Measurements from ENCODE around the gene FAM168A. TPM values are rescaled to one million over a fixed set of nuclear protein-coding genes. Genes with fewer than 3 reads are reported as not detected.
A peak's percentile ranks its signal among the peaks of the same experiment; 100 is the strongest.

Gene FAM168A
- total and polyA plus RNA-seq, 2 of the 8 experiments (the other 6 are each of a cell fraction or from before 2014, with no cell fraction given): 17.1 to 21.6 TPM

- H2BK5ac ChIP-seq (ENCODE audit: low read depth, low read length): no peak overlapping the region
- no peak overlapping the region for H3K23ac ChIP-seq (ENCODE audit: insufficient read length)
- no peaks in the 10 kb centered on the region for H3K79me2 ChIP-seq (ENCODE audit: control insufficient read depth in 1 of 2, insufficient read depth in 2 of 2, low read length in 2 of 2)
- no peak overlapping the region for H2BK120ac ChIP-seq (replicated peaks; ENCODE audit: low read depth, low read length)
- no peak overlapping the region for H2AFZ ChIP-seq (ENCODE audit: low read length)
- CTCF ChIA-PET (ENCODE audit: partially characterized antibody): interaction anchor here (0.7 to 59.1 kb wide), 24 partner anchors 10 to 407 kb away, joined by 3 to 1456 read pairs (median 4); no protein-coding TSS in a partner anchor
- H3K4me3 ChIP-seq (ENCODE audit: extremely low read depth in 1 of 4, insufficient read depth in 2 of 4, low read depth in 3 of 4, low read length in 4 of 4): no peak overlapping the region
- H4K91ac ChIP-seq (replicated peaks; ENCODE audit: insufficient read length, low read length): no peak overlapping the region
- POLR2A ChIA-PET (ENCODE audit: partially characterized antibody): interaction anchor here (0.8 to 1.9 kb wide), 6 partner anchors 10 to 35 kb away, joined by 3 to 8 read pairs (median 3); no protein-coding TSS in a partner anchor
- DNase-seq (ENCODE audit: low read depth in 1 of 2, low spot score in 2 of 2) (peak in 1 of 2 experiments; percentile 66), FAIRE-seq (peak; percentile 85)
- H2AK5ac ChIP-seq (ENCODE audit: low read depth, low read length): no peak overlapping the region
- peaks cover 0 to 5% of the 10 kb centered on the region in 2 experiments for H4K20me1 ChIP-seq (replicated peaks in 1 of 2; ENCODE audit: control insufficient read depth in 1 of 2, insufficient read depth in 2 of 2, low read length in 2 of 2)
- H3K9me3 ChIP-seq (ENCODE audit: insufficient read depth in 2 of 2, low read depth in 1 of 2, low read length in 1 of 2): no peaks in the 10 kb centered on the region
- peaks cover 8% of the 10 kb centered on the region for H3K23me2 ChIP-seq (ENCODE audit: low read depth, low read length)
- H3K18ac ChIP-seq (ENCODE audit: extremely low read depth, low read length): no peak overlapping the region
- no peak overlapping the region for H2BK20ac ChIP-seq (ENCODE audit: low read length)
- peaks cover 3 to 13% (median 7%) of the 10 kb centered on the region in 4 experiments for H3K4me1 ChIP-seq (replicated peaks in 1 of 4; ENCODE audit: control insufficient read depth in 3 of 4, insufficient read depth in 4 of 4, low read length in 3 of 4)
- peaks cover 0 to 10% (median 7%) of the 10 kb centered on the region in 4 experiments; a peak in 4 of 7 replicates for H3K27me3 ChIP-seq (replicated peaks in 1 of 4; ENCODE audit: control insufficient read depth in 3 of 4, extremely low read depth in 1 of 4, insufficient read depth in 3 of 4, low read length in 3 of 4)
- H3K79me1 ChIP-seq (ENCODE audit: low read depth, low read length): no peaks in the 10 kb centered on the region
- no peak overlapping the region for H4K8ac ChIP-seq (ENCODE audit: extremely low read depth, insufficient read depth, low read length)
- no peak overlapping the region for H3K14ac ChIP-seq (ENCODE audit: insufficient read length)
- H3K56ac ChIP-seq (replicated peaks; ENCODE audit: insufficient read length, low read depth, low read length): no peak overlapping the region
- no peak overlapping the region for H3K4ac ChIP-seq (replicated peaks; ENCODE audit: insufficient read length, low read depth, low read length)
- H3K4me2 ChIP-seq (ENCODE audit: insufficient read depth in 1 of 2, low read depth in 2 of 2, low read length in 2 of 2): no peak overlapping the region
- H3K9ac ChIP-seq (replicated peaks in 1 of 4; ENCODE audit: extremely low read depth in 1 of 4, low read depth in 3 of 4, low read length in 3 of 4): no peak overlapping the region
- no peak overlapping the region for H2BK12ac ChIP-seq (ENCODE audit: low read depth, low read length)
- no peaks in the 10 kb centered on the region for H3K36me3 ChIP-seq (ENCODE audit: control insufficient read depth in 2 of 4, insufficient read depth in 4 of 4, low read length in 3 of 4)
- H4K5ac ChIP-seq (ENCODE audit: insufficient read length, low read depth, low read length): no peak overlapping the region
- no peak overlapping the region for H3K27ac ChIP-seq (ENCODE audit: low read depth, low read length)
- H2BK15ac ChIP-seq (ENCODE audit: low read length): no peak overlapping the region
- 71% methylated on average over 6 of the region's 6 CpGs; no CpG with 5 or more reads in 1 of the 2 experiments for WGBS, 2 experiments (ENCODE audit: extremely low coverage in 1 of 2, insufficient coverage in 1 of 2, insufficient read length in 1 of 2, insufficient replicate concordance in 2 of 2, low coverage in 1 of 2, low lambda C conversion rate in 2 of 2, missing lambda C conversion rate in 1 of 2)
- TF ChIP-seq RAD21 (IDR thresholded peaks at IDR 0.05 in 1 of 2, conservative IDR thresholded peaks at IDR 0.05 in 1 of 2; ENCODE audit: low read depth in 2 of 2, low read length in 2 of 2) (peak; percentile 26 to 59; a peak in 3 of 4 replicates), ZNF274 (IDR thresholded peaks at IDR 0.05; ENCODE audit: borderline replicate concordance, extremely low read depth, low read length) (no peak), SRF (IDR thresholded peaks at IDR 0.05; ENCODE audit: low read depth, low read length) (no peak), CTCF (IDR thresholded peaks at IDR 0.05; ENCODE audit: control extremely low read depth in 1 of 3, insufficient read depth in 1 of 3, low read depth in 1 of 3, low read length in 3 of 3) (peak; percentile 53 to 95 (median 78)), TAF1 (IDR thresholded peaks at IDR 0.05; ENCODE audit: low read depth, low read length) (no peak), KDM5A (IDR thresholded peaks at IDR 0.05; ENCODE audit: low read length) (no peak), ATF3 (IDR thresholded peaks at IDR 0.05; ENCODE audit: insufficient read depth, low read depth, low read length) (no peak), GABPA (IDR thresholded peaks at IDR 0.05; ENCODE audit: borderline replicate concordance, insufficient read depth, low read length) (no peak)
Measured at GRCh38 chr11:73372375-73372993, 225.4 kb downstream of the FAM168A start.

All from H1 (cell line).